K562 (cell line): Measurements from ENCODE around the gene MAD1L1. TPM values are rescaled to one million over a fixed set of nuclear protein-coding genes. Genes with fewer than 3 reads are reported as not detected.

Experiments
- ATAC-seq: fragments of 200-7000 bp; cut with Tn5 transposase; 3 replicates; pipeline ENCODE4 v1.9.1; 2020; ENCODE audit warnings: moderate library complexity
- BruUV-seq: library from RNA; stranded (reverse); fragments of 400-500 nt; replicated peaks from 2 replicates; lab custom pipeline; 2021; lab: Mats Ljungman, UMichigan
- CTCF ChIA-PET: fragments of 300-600 bp; formaldehyde crosslinking; extraction: SDS; loops from one replicate; lab custom pipeline; 2021; ENCODE audit warnings: low intra/inter-chr PET ratio; lab: Yijun Ruan, JAX
- POLR2A ChIA-PET: fragments of 300-600, 350-650 bp; sonication (Branson Sonifier 250); formaldehyde crosslinking; extraction: SDS; loops from one replicate; lab custom pipeline; 2021; ENCODE audit warnings: antibody characterized with exemption, inconsistent platforms; lab: Yijun Ruan, JAX
- DNase-seq, 4 experiments: peaks; one replicate each; pipeline versions ENCODE4 v3.0.0 to v3.0.0-alpha.2; 2011 to 2018; ENCODE audit warnings: low spot score in 3 of 4, mixed read lengths in 3 of 4; ENCODE audit errors: extremely low read depth in 1 of 4
- FAIRE-seq: peaks from 2 replicates; lab custom pipeline; 2011; peaks lifted over from hg19 to GRCh38; lab: Jason Lieb, UNC
- H2AFZ ChIP-seq: 2 replicates; pipeline ENCODE4 v1.6.0; 2011; ENCODE audit warnings: low read depth, low read length, control low read depth, inconsistent platforms
- H3K27ac ChIP-seq: fragments of 200-600 bp; 3 replicates; pipeline ENCODE4 v1.8.0; 2011; ENCODE audit warnings: low read depth, mild to moderate bottlenecking, control low read depth, inconsistent platforms, low read length, moderate library complexity, mixed read lengths; ENCODE audit errors: extremely low read depth
- H3K27me3 ChIP-seq, 2 experiments: fragments of 300-600 bp in 1 of 2; 2 replicates in 1 of 2; 3 replicates in 1 of 2; pipeline versions ENCODE4 v1.6.0 to v1.8.0; 2011; ENCODE audit warnings: inconsistent platforms in 2 of 2, low read length in 2 of 2, mild to moderate bottlenecking in 1 of 2, mixed read lengths in 1 of 2, moderate library complexity in 1 of 2; ENCODE audit not compliant: control insufficient read depth in 2 of 2, insufficient read depth in 2 of 2
- H3K36me3 ChIP-seq: fragments of 300-600 bp; 3 replicates; pipeline ENCODE4 v1.8.0; 2011; ENCODE audit warnings: mild to moderate bottlenecking, low read length, inconsistent platforms; ENCODE audit not compliant: control insufficient read depth, insufficient read depth
- H3K4me1 ChIP-seq, 2 experiments: fragments of 200-600 bp in 1 of 2; replicated peaks in 1 of 2; 2 replicates in 1 of 2; 3 replicates in 1 of 2; pipeline versions ENCODE4 v1.5.1 to v1.8.0; 2011; ENCODE audit warnings: inconsistent platforms in 2 of 2, low read length in 2 of 2, mild to moderate bottlenecking in 1 of 2, mixed read lengths in 1 of 2, moderate library complexity in 1 of 2; ENCODE audit not compliant: control insufficient read depth in 2 of 2, insufficient read depth in 2 of 2
- H3K4me2 ChIP-seq: 2 replicates; pipeline ENCODE4 v1.6.1; 2011; ENCODE audit warnings: low read length, control low read depth, inconsistent platforms, mixed read lengths; ENCODE audit not compliant: insufficient read depth
- H3K4me3 ChIP-seq: fragments of 200-600 bp; sonication (generic), shearing (Covaris generic); 2 replicates; pipeline ENCODE4 v1.5.1; 2016; ENCODE audit warnings: control low read depth, inconsistent platforms
- H3K79me2 ChIP-seq: fragments of 200-600 bp; 3 replicates; pipeline ENCODE4 v1.8.0; 2011; ENCODE audit warnings: low read length, inconsistent platforms; ENCODE audit not compliant: control insufficient read depth, insufficient read depth
- H3K9ac ChIP-seq, 2 experiments: 2 replicates each; pipeline versions ENCODE4 v1.6.0 to v1.6.1; 2011; ENCODE audit warnings: low read depth in 2 of 2, low read length in 2 of 2, control low read depth in 1 of 2, inconsistent platforms in 1 of 2, mild to moderate bottlenecking in 1 of 2, mixed read lengths in 1 of 2; ENCODE audit not compliant: insufficient read depth in 1 of 2
- H3K9me1 ChIP-seq: one replicate; pipeline ENCODE4 v1.6.0; 2011; ENCODE audit warnings: inconsistent platforms, mild to moderate bottlenecking, low read length, moderate library complexity; ENCODE audit not compliant: control insufficient read depth, insufficient read depth
- H3K9me3 ChIP-seq: replicated peaks from 2 replicates; pipeline ENCODE4 v1.5.1; 2011; ENCODE audit warnings: low read depth, low read length, inconsistent platforms; ENCODE audit not compliant: control insufficient read depth, insufficient read depth
- H4K20me1 ChIP-seq: replicated peaks from 2 replicates; pipeline ENCODE4 v1.6.1; 2011; ENCODE audit warnings: low read length, inconsistent platforms, mixed read lengths; ENCODE audit not compliant: control insufficient read depth, insufficient read depth
- DNMT1 ChIP-seq: fragments of 450-650 bp; IDR thresholded peaks from 2 replicates; pipeline ENCODE4 v1.6.1; 2016; ENCODE audit warnings: antibody characterized with exemption, mild to moderate bottlenecking
- POLR2G ChIP-seq: fragments of 200-400 bp; formaldehyde crosslinking; IDR thresholded peaks from 2 replicates; pipeline ENCODE4 v1.6.1; 2017; ENCODE audit warnings: low read depth, mild to moderate bottlenecking, antibody characterized with exemption, low read length, moderate library complexity
- SRF ChIP-seq, 2 experiments: fragments of 250-450, 450-650 bp in 1 of 2; sonication (Bioruptor Pico) in 1 of 2; sonication (generic) in 1 of 2; formaldehyde crosslinking; IDR thresholded peaks; 2 replicates each; pipeline versions ENCODE4 v1.5.0 to v1.5.1; 2020 to 2022; ENCODE audit warnings: mild to moderate bottlenecking in 1 of 2, missing genetic modification reagents in 1 of 2
- ZNF445 ChIP-seq: fragments of 250-450 bp; sonication (Bioruptor Pico); IDR thresholded peaks from 2 replicates; pipeline ENCODE4 v1.4.0; 2020; ENCODE audit warnings: low read depth, mild to moderate bottlenecking, moderate library complexity
- ZNF639 ChIP-seq, 2 experiments: fragments of 200-800 bp in 1 of 2; sonication (Bioruptor generic) in 1 of 2; sonication (generic) in 1 of 2; formaldehyde crosslinking in 1 of 2; IDR thresholded peaks in 1 of 2; conservative IDR thresholded peaks in 1 of 2; 2 replicates each; pipeline versions ENCODE4 v1.5.0 to v1.6.1; 2016 to 2020; ENCODE audit warnings: missing compliant biosample characterization in 1 of 2, missing genetic modification characterization in 1 of 2, missing genetic modification reagents in 1 of 2
- WGBS: fragments of 100-300 bp; shearing (Covaris generic); methylation state at CpG from one replicate; pipeline ENCODE4 v1.1.6; 2016; ENCODE audit warnings: low coverage, mixed read lengths; ENCODE audit not compliant: insufficient coverage; ENCODE audit errors: missing lambda C conversion rate; 5-methylcytosine and 5-hydroxymethylcytosine counted together
- in situ Hi-C: fragments of 300-500 bp; cut with MboI; formaldehyde crosslinking; loops from 4 replicates; pipeline ENCODE4 v1.15.0; 2018; ENCODE audit warnings: inconsistent platforms, mixed read lengths
- intact Hi-C: fragments of 100-400 bp; cut with micrococcal nuclease; formaldehyde crosslinking; loops from 2 replicates; pipeline ENCODE4 v1.14.2; 2022
- polyA plus RNA-seq, 8 experiments: library from polyadenylated mRNA; depleted of rRNA in 4 of 8; stranded (reverse) in 5 of 8; unstranded in 3 of 8; fragments of >200 nt; fragmentation: Nextera tagmentation in 2 of 8; fragmentation: Illumina TruSeq in 1 of 8; extraction: Ambion mirVana in 2 of 8; extraction: Trizol in 1 of 8; gene quantifications; 2 replicates each; pipeline versions ENCODE4 v1.2.1 to v1.2.3, GENCODE V29; 2011 to 2014; ENCODE audit warnings: inconsistent platforms in 1 of 8, missing spikeins in 1 of 8
- total RNA-seq, 7 experiments: library from RNA; depleted of rRNA in 6 of 7; stranded (reverse); fragments of >200 nt in 6 of 7; fragmentation: Illumina TruSeq in 2 of 7; extraction: Trizol in 2 of 7; gene quantifications; 2 replicates each; pipeline versions ENCODE4 v1.2.1 to v1.2.3, GENCODE V29; 2011 to 2021; ENCODE audit warnings: low replicate concordance in 1 of 7

The MAD1L1 gene
- total and polyA plus RNA-seq, 9 of the 15 experiments (the other 6 are each of a cell fraction or from before 2014, with no cell fraction given) = 1.7 to 89.7 (median 18.0) TPM

- ChIA-PET CTCF (no interaction called here), POLR2A (no interaction called here)
- WGBS = 92% methylated on average over 19 of the region's 23 CpGs
- no peaks in the 10 kb centered on the region for H4K20me1 ChIP-seq
- H3K36me3 ChIP-seq = 0 out of 3 replicates have a peak, but pooled peaks cover 3% of the 10 kb centered on the region
- H3K4me1 ChIP-seq = peaks cover 0 to 61% of the 10 kb centered on the region in 2 experiments; a peak in 2 of 5 replicates
- FAIRE-seq (no peak), DNase-seq (no peak), ATAC-seq (no peak)
- TF ChIP-seq DNMT1 (no peak), ZNF445 (CRISPR knock-in tag) (no peak), POLR2G (0 out of 2 replicates have a peak, but pooled peaks have one; percentile 15), ZNF639 (CRISPR knock-in tag; conservative IDR thresholded peaks at IDR 0.05 in 1 of 2, IDR thresholded peaks at IDR 0.05 in 1 of 2) (no peak), SRF (CRISPR knock-in tag; IDR thresholded peaks at IDR 0.05) (no peak)
- no TSS peak for BruUV-seq
- no peaks in the 10 kb centered on the region for H3K9me3 ChIP-seq
- intact Hi-C loops = no loop called here
- no peak overlapping the region for H2AFZ ChIP-seq
- peak overlapping the region in 1 of 2 experiments; percentile 35; a peak in 1 of 4 replicates for H3K9ac ChIP-seq
- H3K27me3 ChIP-seq = no peaks in the 10 kb centered on the region
- in situ Hi-C loops = no loop called here
- no peak overlapping the region for H3K4me2 ChIP-seq
- H3K9me1 ChIP-seq = peaks cover 3% of the 10 kb centered on the region
- H3K27ac ChIP-seq = no peak overlapping the region
- no peak overlapping the region for H3K4me3 ChIP-seq
- no peaks in the 10 kb centered on the region for H3K79me2 ChIP-seq
Measured at GRCh38 chr7:1918063-1918645, 314.6 kb downstream of the MAD1L1 start.
